ENCODE data around the gene DNAI1.

GRCh38 chr9:34500623-34501267, 42.1 kb downstream of the DNAI1 start:
- TF ChIP-seq, protein P1, sequence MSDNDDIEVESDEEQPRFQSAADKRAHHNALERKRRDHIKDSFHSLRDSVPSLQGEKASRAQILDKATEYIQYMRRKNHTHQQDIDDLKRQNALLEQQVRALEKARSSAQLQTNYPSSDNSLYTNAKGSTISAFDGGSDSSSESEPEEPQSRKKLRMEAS (IDR thresholded peaks at IDR 0.05) = no peak
- TF ChIP-seq POLR2A (IDR thresholded peaks at IDR 0.05; ENCODE audit: low read length) = no peak
- TF ChIP-seq, protein P2, sequence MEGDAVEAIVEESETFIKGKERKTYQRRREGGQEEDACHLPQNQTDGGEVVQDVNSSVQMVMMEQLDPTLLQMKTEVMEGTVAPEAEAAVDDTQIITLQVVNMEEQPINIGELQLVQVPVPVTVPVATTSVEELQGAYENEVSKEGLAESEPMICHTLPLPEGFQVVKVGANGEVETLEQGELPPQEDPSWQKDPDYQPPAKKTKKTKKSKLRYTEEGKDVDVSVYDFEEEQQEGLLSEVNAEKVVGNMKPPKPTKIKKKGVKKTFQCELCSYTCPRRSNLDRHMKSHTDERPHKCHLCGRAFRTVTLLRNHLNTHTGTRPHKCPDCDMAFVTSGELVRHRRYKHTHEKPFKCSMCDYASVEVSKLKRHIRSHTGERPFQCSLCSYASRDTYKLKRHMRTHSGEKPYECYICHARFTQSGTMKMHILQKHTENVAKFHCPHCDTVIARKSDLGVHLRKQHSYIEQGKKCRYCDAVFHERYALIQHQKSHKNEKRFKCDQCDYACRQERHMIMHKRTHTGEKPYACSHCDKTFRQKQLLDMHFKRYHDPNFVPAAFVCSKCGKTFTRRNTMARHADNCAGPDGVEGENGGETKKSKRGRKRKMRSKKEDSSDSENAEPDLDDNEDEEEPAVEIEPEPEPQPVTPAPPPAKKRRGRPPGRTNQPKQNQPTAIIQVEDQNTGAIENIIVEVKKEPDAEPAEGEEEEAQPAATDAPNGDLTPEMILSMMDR (IDR thresholded peaks at IDR 0.05) = peak; percentile 93
- no peak for TF ChIP-seq HOXB5 (CRISPR knock-in tag; IDR thresholded peaks at IDR 0.05)
- no peak for TF ChIP-seq ZFP36 (IDR thresholded peaks at IDR 0.05; ENCODE audit: borderline replicate concordance, partially characterized antibody)
- TF ChIP-seq BHLHE40 (IDR thresholded peaks at IDR 0.05; ENCODE audit: low read depth, low read length) = no peak
- no peak for TF ChIP-seq TP53 (CRISPR knock-in tag; IDR thresholded peaks at IDR 0.05)
- no peak for TF ChIP-seq JUN (IDR thresholded peaks at IDR 0.05)
